HG02642 (cell line): Measurements from ENCODE around the gene ADAMTSL1.

ENCODE experiments used
- ATAC-seq: cut with Tn5 transposase; IDR thresholded peaks from one replicate; pipeline ENCODE4 v1.9.1; 2021; ENCODE audit warnings: mild to moderate bottlenecking; ENCODE audit not compliant: unreplicated experiment, poor library complexity

The ADAMTSL1 gene

DNA sequence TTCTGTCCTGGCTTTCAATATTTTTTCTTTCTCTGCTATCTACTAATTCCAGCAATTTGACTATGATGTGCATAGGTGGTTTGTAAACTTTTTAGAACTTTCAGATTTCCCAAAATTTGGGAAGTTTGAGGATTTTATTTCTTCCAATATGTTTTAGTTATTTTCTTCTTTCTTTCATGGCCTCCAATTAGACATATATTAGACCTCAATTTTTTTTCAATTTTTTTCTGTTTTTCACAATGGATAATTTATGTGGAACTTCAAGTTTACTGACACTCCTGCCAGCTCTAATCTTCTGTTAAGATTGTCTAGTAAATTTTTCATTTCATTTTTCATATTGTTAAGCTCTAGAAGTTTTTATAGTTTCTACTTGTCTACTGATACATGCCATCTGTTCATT lies 395.8 kb downstream of the ADAMTSL1 start:
- no peak for ATAC-seq

DNA sequence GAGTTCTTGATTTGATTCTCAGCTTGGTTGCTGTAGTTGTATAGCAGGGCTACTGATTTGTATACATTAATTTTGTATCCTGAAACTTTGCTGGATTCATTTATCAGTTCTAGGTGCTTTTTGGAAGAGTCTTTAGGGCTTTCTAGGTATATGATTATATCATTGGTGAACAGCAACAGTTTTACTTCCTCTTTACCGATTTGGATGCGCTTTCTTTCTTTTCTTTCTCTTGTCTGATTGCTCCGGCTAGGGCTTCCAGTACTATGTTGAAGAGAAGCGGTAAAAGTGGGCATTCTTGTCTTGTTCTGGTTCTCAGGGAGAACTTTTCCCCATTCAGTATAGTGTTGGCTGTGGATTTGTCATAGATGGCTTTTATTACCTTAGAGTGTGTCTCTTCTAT lies 400.1 kb downstream of the ADAMTSL1 start:
- ATAC-seq: no peak

DNA sequence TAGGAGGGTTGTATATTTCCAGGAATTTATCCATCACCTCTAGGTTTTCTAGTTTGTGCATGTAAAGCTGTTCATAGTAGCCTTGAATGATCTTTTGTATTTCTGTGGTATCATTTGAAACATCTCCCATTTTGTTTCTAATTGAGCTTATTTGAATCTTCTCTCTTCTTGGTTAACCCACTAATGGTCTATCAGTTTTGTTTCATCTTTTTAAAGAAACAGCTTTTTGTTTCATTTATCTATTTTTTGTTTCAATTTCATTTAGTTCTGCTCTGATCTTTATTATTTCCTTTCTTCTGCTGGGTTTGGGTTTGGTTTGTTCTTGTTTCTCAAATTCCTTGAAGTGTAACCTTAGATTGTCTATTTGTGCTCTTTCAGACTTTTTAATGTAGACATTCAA lies 401.0 kb downstream of the ADAMTSL1 start:
- ATAC-seq: peak; percentile 69

DNA sequence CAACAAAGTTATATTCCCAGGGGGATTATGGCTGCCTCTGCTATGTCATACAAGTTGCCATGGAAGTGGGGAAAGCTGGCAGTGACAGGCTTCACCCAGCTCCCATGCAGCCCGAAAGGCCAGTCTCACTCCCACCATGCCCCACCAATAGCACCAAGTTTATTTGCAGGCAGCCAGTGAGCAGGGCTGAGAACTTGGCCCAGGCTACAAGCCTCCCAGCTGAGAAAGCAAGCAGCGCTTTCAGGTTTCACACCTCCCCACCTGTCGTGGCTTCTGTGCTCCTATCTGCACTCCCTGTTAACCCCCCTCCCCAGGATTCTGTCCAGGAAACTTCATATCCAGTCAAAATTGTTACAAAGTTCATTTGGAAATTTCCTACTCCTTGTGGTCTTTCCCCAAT lies 404.0 kb downstream of the ADAMTSL1 start:
- ATAC-seq: no peak

DNA sequence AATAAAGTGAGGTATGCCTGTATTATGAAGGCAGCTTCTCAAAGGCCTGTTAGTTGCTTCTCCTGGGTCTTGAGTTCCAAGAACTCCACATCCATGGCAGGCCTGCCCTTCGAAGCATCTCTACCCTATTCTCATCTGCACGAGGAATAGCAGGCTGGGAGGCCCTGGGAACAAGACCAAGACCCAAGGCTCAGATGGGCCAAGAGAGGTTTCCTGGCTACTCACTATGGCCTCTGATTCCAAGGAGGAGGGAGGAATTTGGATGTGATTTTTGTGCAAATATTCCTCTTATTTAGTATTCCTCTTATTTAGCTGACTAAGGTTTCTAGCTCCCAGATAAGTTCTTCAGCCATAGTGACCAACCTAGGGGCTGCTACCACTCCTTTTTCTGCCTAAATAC lies 407.8 kb downstream of the ADAMTSL1 start:
- no peak for ATAC-seq

- no peak for ATAC-seq
These were observed 413.6 kb downstream of the ADAMTSL1 start for GRCh38 chr9:18887546-18887945.

GRCh38 chr9:18888290-18888689 lies 414.3 kb downstream of the ADAMTSL1 start:
- ATAC-seq: no peak

- no peak for ATAC-seq
These were observed 415.6 kb downstream of the ADAMTSL1 start for GRCh38 chr9:18889550-18889949.

- no peak for ATAC-seq
These were observed 416.4 kb downstream of the ADAMTSL1 start for GRCh38 chr9:18890372-18890771.

DNA sequence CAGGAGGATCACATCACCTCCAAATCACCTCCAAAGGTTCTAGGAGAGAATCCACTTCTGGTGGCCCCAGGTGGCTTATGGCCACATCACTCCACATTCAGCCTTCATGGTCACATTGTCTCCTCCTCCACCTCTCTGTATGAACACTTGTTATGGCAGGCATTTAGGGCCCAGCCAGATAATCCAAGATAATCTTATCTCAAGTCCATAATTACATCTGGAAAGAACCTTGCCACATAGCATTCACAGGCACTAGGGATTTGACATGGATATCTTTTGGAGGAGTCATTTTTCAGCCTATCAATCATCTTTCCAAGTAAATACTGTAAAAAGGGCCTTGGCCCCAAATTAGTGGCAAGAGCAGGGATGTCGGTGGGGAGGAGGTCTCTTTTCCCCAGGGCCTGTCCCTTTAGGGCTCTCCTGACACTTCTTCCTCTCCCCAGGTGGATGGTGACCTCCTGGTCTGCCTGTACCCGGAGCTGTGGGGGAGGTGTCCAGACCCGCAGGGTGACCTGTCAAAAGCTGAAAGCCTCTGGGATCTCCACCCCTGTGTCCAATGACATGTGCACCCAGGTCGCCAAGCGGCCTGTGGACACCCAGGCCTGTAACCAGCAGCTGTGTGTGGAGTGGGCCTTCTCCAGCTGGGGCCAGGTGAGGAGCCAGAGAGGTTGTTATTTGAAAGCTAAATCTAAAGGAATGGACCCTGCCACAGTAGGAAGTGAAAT lies 418.2 kb downstream of the ADAMTSL1 start:
- ATAC-seq: no peak

DNA sequence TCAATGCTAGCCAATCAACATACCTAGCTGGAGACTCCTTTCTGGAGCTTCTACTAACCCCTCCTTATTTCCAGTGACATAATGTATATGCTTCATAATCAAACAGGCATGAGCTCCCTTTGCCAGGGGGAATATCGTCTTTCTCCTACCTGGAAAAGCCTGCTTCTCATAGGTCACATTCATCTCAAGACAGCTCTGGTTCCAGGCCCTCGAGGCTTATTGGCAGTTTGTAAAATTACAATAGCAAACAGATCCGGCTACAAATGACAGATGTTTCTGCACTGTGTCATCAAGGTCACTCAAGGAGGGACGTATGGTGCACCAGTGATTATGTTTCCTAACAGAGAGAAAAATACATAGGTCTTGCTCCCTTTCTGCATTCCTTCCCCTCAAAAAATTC lies 419.1 kb downstream of the ADAMTSL1 start:
- no peak for ATAC-seq

DNA sequence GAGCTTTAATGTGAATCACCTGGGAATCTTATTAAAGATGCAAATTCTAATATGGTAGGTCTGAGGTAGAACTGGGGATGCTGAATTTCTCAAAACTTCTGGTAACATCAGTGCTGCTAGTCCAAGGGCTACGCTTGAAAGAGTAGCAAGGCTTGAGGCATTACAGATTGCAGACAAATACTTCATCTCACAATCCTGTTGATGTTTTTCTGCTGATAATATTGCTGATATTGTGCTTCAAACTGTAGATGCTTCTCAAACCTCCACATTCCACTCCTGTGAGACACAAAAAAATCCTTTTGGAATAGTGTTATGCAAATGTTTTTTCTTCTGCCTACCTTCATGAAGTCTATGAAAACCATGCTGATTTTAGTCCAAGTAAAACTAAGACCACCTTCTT lies 419.5 kb downstream of the ADAMTSL1 start:
- ATAC-seq: no peak

DNA sequence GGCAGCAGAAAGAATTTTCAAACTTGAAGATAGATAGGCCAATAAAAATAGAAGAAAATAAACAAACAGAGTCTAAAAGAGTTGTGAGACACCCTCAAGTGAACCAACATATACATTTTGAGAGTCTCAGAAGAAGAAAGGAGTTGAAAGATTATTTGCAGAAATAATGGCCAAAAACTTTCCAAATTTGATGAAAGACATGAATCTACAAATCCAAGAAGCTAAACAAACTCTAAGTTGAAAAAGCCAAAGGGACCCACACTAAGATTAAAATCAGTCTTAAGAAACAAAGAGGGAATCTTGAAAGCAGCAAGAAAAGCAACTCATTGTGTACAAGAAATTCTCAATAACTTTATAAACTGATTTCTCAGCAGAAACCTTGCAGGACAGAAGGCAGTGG lies 422.1 kb downstream of the ADAMTSL1 start:
- ATAC-seq: no peak

- no peak for ATAC-seq
These were observed 422.7 kb downstream of the ADAMTSL1 start for GRCh38 chr9:18896531-18897179.

- no peak for ATAC-seq
These were observed 429.5 kb downstream of the ADAMTSL1 start for GRCh38 chr9:18903450-18903849.

DNA sequence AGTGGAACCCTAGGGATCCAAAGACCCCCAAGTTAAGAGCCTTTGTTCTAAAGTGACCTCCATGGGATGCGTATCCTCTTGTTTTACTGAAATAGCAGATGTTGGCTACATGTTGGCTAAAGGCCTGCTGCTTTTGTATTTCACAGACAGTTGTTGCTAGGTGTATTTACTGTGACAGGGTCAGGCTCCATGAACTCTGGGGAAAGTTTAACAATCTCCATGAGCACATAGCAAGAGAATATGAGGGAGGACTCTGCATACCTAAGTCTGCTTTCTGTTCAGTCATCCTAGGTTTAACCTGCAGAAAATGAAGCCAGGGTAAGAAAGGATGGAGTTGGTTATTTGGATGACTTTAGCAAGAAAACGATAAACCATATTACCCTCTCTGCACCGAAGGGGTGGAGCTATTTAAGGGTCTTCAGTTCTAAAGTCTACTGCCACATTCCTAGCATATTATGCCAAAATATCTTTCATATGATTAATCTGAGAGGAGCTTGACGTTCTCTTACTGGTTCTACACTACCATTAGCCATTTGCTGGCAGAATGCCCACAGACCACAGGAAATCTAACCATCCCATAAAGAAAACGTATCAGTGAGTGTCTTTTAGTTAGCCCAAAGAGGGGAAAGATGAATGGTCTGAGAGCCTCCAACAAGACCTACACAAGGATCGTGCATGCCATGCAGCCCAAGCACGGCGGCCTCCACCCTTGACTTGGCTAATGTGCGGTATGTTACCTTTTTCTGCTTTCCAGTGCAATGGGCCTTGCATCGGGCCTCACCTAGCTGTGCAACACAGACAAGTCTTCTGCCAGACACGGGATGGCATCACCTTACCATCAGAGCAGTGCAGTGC lies 431.3 kb downstream of the ADAMTSL1 start:
- no peak for ATAC-seq

- ATAC-seq: no peak
These were observed 432.1 kb downstream of the ADAMTSL1 start for GRCh38 chr9:18905883-18906629.

GRCh38 chr9:18906656-18907395 lies 432.9 kb downstream of the ADAMTSL1 start:
- no peak for ATAC-seq

- no peak for ATAC-seq
These were observed 434.1 kb downstream of the ADAMTSL1 start for GRCh38 chr9:18907927-18908625.
